ENCODE data around the gene ALPK1. TPM values are rescaled to one million over a fixed set of nuclear protein-coding genes. Genes with fewer than 3 reads are reported as not detected.

Gene ALPK1
- total and polyA plus RNA-seq, 4 experiments from 2014 or later = 3.9 to 18.6 (median 10.2) TPM

DNA sequence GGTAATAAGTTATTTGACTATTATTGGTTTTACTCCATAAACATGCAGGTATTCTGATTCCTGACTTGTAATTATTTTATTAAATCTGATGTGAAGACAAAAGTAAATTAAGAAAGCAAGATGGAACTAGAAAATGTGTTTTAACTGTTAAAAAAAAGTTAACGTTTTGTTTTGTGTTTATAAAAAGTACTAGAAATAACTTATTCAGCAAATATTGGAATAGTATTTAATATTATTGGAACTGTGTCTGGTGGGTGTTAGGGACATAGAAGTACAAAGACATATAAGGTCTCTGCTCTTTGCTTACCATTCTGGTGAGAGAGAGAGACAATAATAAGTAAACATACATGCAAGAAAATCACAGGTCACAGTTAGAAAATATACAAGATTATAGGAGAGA is 27.1 kb upstream of the ALPK1 start:
- H3K36me3 Mint-ChIP-seq = peaks cover 10 to 11% of the 10 kb centered on the region in 2 donors
- Histone ChIP-seq H3K27ac (ENCODE audit: low read depth, low read length) (no peak overlapping the region), H3K27me3 (ENCODE audit: insufficient read depth, low read length) (no peaks in the 10 kb centered on the region), H3K9me3 (ENCODE audit: control insufficient read depth in 1 of 2, low read length in 2 of 2) (no peaks in the 10 kb centered on the region), H3K4me1 (ENCODE audit: insufficient read depth, low read length) (no peaks in the 10 kb centered on the region), H3K4me3 (ENCODE audit: low read length in 2 of 2) (no peak overlapping the region), H3K36me3 (ENCODE audit: insufficient read depth, low read length) (no peaks in the 10 kb centered on the region)
- intact Hi-C loops (cut with micrococcal nuclease) = loop anchor here (2.0 kb wide), 1 partner anchor 15 kb away; the partner anchor contains the start of gene TIFA
- no peaks in the 10 kb centered on the region for H3K27me3 Mint-ChIP-seq
- POLR2A ChIA-PET (ENCODE audit: partially characterized antibody) = interaction anchor here (1.0 to 2.5 kb wide), 2 partner anchors 14 to 16 kb away, joined by 4 to 6 read pairs; partner anchors contain the start of gene TIFA
- CTCF ChIA-PET (ENCODE audit: partially characterized antibody) = no interaction called here
- peaks cover 9 to 31% (median 22%) of the 10 kb centered on the region in 4 donors for H3K4me1 Mint-ChIP-seq
- no peak overlapping the region for H3K4me3 Mint-ChIP-seq
- H3K9me3 Mint-ChIP-seq = no peaks in the 10 kb centered on the region
- H3K27ac Mint-ChIP-seq = no peak overlapping the region
- DNase-seq = no peak

- H3K36me3 Mint-ChIP-seq = peaks cover 16% of the 10 kb centered on the region in 2 donors
- H3K9me3 ChIP-seq (ENCODE audit: control insufficient read depth in 1 of 2, low read length in 2 of 2) = no peaks in the 10 kb centered on the region
- H3K4me1 Mint-ChIP-seq = peaks cover 11 to 34% (median 23%) of the 10 kb centered on the region in 4 donors
- ChIA-PET CTCF (ENCODE audit: partially characterized antibody) (interaction anchor here (1.3 to 1.9 kb wide), 4 partner anchors 9 to 333 kb away, joined by 3 to 5 read pairs (median 4); partner anchors contain the start of gene TIFA), POLR2A (ENCODE audit: partially characterized antibody) (interaction anchor here (1.0 to 2.5 kb wide), 3 partner anchors 13 to 17 kb away, joined by 3 to 6 read pairs (median 4); partner anchors contain the start of gene TIFA)
- no peaks in the 10 kb centered on the region for H3K36me3 ChIP-seq (ENCODE audit: insufficient read depth, low read length)
- peak overlapping the region in 5 of 7 donors; percentile 4 to 45 (median 37) for H3K27ac Mint-ChIP-seq
- no peak overlapping the region for H3K27ac ChIP-seq (ENCODE audit: low read depth, low read length)
- no peak for DNase-seq
- H3K9me3 Mint-ChIP-seq = no peaks in the 10 kb centered on the region
- H3K4me3 Mint-ChIP-seq = no peak overlapping the region
- no peaks in the 10 kb centered on the region for H3K27me3 ChIP-seq (ENCODE audit: insufficient read depth, low read length)
- H3K27me3 Mint-ChIP-seq = no peaks in the 10 kb centered on the region
- intact Hi-C loops (cut with micrococcal nuclease) = loop anchor here (2.0 kb wide), 1 partner anchor 14 kb away; the partner anchor contains the start of gene TIFA
- no peak overlapping the region for H3K4me3 ChIP-seq (ENCODE audit: low read length in 2 of 2)
- H3K4me1 ChIP-seq (ENCODE audit: insufficient read depth, low read length) = no peaks in the 10 kb centered on the region
Measured at GRCh38 chr4:112270640-112271421, 26.3 kb upstream of the ALPK1 start.

DNA sequence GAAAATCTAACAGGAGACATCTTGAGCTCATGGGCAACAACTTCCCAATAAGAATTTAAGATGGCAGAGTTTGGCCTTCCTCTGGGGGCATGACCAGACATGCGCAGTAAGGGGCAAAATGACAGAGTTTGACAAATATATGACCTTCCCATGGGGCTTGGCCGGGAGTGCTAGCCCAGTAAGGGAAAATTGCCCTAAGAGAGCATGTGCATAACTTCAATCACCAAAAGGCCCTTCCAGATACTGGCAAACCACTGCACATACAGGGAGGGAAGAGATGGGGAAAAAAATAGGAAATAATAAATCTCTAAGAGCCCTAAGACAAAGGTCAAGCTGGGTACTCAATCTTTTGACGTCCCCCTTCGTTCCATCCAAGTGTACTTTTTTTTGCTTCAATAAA is 24.9 kb upstream of the ALPK1 start:
- DNase-seq = no peak
- Mint-ChIP-seq H3K27ac (peak overlapping the region in 5 of 7 donors; percentile 9 to 84 (median 23)), H3K4me3 (no peak overlapping the region), H3K27me3 (no peaks in the 10 kb centered on the region), H3K36me3 (peaks cover 22 to 25% of the 10 kb centered on the region in 2 donors), H3K9me3 (no peaks in the 10 kb centered on the region), H3K4me1 (peaks cover 15 to 43% (median 28%) of the 10 kb centered on the region in 4 donors)
- no peaks in the 10 kb centered on the region for H3K4me1 ChIP-seq (ENCODE audit: insufficient read depth, low read length)
- H3K27me3 ChIP-seq (ENCODE audit: insufficient read depth, low read length) = no peaks in the 10 kb centered on the region
- no peaks in the 10 kb centered on the region for H3K9me3 ChIP-seq (ENCODE audit: control insufficient read depth in 1 of 2, low read length in 2 of 2)
- no peaks in the 10 kb centered on the region for H3K36me3 ChIP-seq (ENCODE audit: insufficient read depth, low read length)
- ChIA-PET CTCF (ENCODE audit: partially characterized antibody) (interaction anchor here (1.3 to 1.9 kb wide), 4 partner anchors 8 to 332 kb away, joined by 3 to 5 read pairs (median 4); partner anchors contain the start of gene TIFA), POLR2A (ENCODE audit: partially characterized antibody) (interaction anchor here (2.5 kb wide), 1 partner anchor 14 kb away, joined by 6 read pairs; the partner anchor contains the start of gene TIFA)
- intact Hi-C loops (cut with micrococcal nuclease) = no loop called here
- no peak overlapping the region for H3K4me3 ChIP-seq (ENCODE audit: low read length in 2 of 2)
- H3K27ac ChIP-seq (ENCODE audit: low read depth, low read length) = no peak overlapping the region

DNA sequence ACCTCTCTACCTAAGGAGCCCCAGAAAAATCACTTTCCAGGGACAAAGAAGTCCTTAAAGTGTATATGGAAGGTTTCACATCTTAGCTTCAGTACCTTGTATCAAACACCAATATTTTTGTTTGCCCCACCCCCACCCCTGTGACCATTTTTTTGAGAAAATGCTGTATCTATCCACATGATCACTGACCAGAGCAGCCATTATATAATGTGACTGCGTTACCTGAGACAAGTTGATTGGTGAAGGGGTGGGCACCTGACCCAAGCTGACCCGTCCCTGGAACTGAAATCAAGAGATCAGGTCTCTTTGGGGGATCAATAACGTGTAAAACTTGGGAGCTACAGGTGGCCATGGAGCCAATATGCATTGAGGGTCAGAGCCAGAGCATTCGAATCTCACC is 22.2 kb upstream of the ALPK1 start:
- no peaks in the 10 kb centered on the region for H3K27me3 Mint-ChIP-seq
- peaks cover 22% of the 10 kb centered on the region for H3K4me1 ChIP-seq (ENCODE audit: insufficient read depth, low read length)
- intact Hi-C loops (cut with micrococcal nuclease) = no loop called here
- no peaks in the 10 kb centered on the region for H3K9me3 Mint-ChIP-seq
- H3K27ac ChIP-seq (ENCODE audit: low read depth, low read length) = no peak overlapping the region
- ChIA-PET CTCF (ENCODE audit: partially characterized antibody) (interaction anchor here (0.9 to 1.7 kb wide), 5 partner anchors 9 to 61 kb away, joined by 3 to 4 read pairs (median 3); partner anchors contain the start of gene TIFA), POLR2A (ENCODE audit: partially characterized antibody) (interaction anchor here (1.5 to 2.5 kb wide), 2 partner anchors 9 to 12 kb away, joined by 3 to 12 read pairs; partner anchors contain the start of gene TIFA)
- peaks cover 25 to 70% (median 42%) of the 10 kb centered on the region in 4 donors for H3K4me1 Mint-ChIP-seq
- no peak for DNase-seq
- no peak overlapping the region for H3K4me3 ChIP-seq (ENCODE audit: low read length in 2 of 2)
- H3K36me3 Mint-ChIP-seq = peaks cover 24 to 40% of the 10 kb centered on the region in 2 donors
- peak overlapping the region in 5 of 7 donors; percentile 32 to 78 (median 38) for H3K27ac Mint-ChIP-seq
- H3K9me3 ChIP-seq (ENCODE audit: control insufficient read depth in 1 of 2, low read length in 2 of 2) = no peaks in the 10 kb centered on the region
- H3K36me3 ChIP-seq (ENCODE audit: insufficient read depth, low read length) = no peaks in the 10 kb centered on the region
- H3K4me3 Mint-ChIP-seq = no peak overlapping the region
- no peaks in the 10 kb centered on the region for H3K27me3 ChIP-seq (ENCODE audit: insufficient read depth, low read length)

DNA sequence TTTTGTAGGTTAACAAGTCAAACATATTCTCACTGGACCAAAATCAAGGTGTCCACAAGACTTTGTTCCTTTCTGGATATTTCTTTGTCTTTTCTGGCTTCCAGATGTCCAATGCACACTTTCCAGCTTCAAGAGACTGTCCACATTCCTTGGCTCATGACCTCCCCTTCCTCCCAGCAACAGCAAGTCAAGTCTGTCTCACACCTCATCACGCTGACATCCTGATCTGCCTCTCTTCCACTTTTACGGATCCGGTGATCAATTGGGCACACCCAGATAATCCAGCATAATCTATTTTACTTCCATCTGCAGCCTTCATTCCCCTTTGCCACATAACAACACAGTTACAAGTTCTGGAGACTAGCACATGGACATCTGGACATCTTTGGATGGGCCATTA is 21.1 kb upstream of the ALPK1 start:
- no peaks in the 10 kb centered on the region for H3K36me3 ChIP-seq (ENCODE audit: insufficient read depth, low read length)
- Mint-ChIP-seq H3K4me1 (peaks cover 24 to 77% (median 47%) of the 10 kb centered on the region in 4 donors), H3K4me3 (no peak overlapping the region), H3K9me3 (no peaks in the 10 kb centered on the region), H3K36me3 (peaks cover 24 to 38% of the 10 kb centered on the region in 2 donors), H3K27ac (peak overlapping the region in 3 of 7 donors; percentile 24 to 82 (median 54)), H3K27me3 (no peaks in the 10 kb centered on the region)
- no peak overlapping the region for H3K27ac ChIP-seq (ENCODE audit: low read depth, low read length)
- ChIA-PET CTCF (ENCODE audit: partially characterized antibody) (no interaction called here), POLR2A (ENCODE audit: partially characterized antibody) (interaction anchor here (1.5 to 1.6 kb wide), 2 partner anchors 8 to 11 kb away, joined by 3 to 5 read pairs; no protein-coding TSS in a partner anchor)
- no peaks in the 10 kb centered on the region for H3K9me3 ChIP-seq (ENCODE audit: control insufficient read depth in 1 of 2, low read length in 2 of 2)
- no peaks in the 10 kb centered on the region for H3K27me3 ChIP-seq (ENCODE audit: insufficient read depth, low read length)
- no peak overlapping the region for H3K4me3 ChIP-seq (ENCODE audit: low read length in 2 of 2)
- peaks cover 33% of the 10 kb centered on the region for H3K4me1 ChIP-seq (ENCODE audit: insufficient read depth, low read length)
- intact Hi-C loops (cut with micrococcal nuclease) = loop anchor here (1.0 kb wide), 1 partner anchor 8 kb away; no protein-coding TSS in a partner anchor
- no peak for DNase-seq

- intact Hi-C loops (cut with micrococcal nuclease) = no loop called here
- peaks cover 44% of the 10 kb centered on the region for H3K4me1 ChIP-seq (ENCODE audit: insufficient read depth, low read length)
- DNase-seq = no peak
- H3K27ac Mint-ChIP-seq = peak overlapping the region in 6 of 7 donors; percentile 26 to 81 (median 60)
- H3K36me3 ChIP-seq (ENCODE audit: insufficient read depth, low read length) = no peaks in the 10 kb centered on the region
- H3K9me3 ChIP-seq (ENCODE audit: control insufficient read depth in 1 of 2, low read length in 2 of 2) = no peaks in the 10 kb centered on the region
- ChIA-PET CTCF (ENCODE audit: partially characterized antibody) (interaction anchor here (1.4 kb wide), 1 partner anchor 43 kb away, joined by 3 read pairs; no protein-coding TSS in a partner anchor), POLR2A (ENCODE audit: partially characterized antibody) (interaction anchor here (1.6 kb wide), 1 partner anchor 10 kb away, joined by 5 read pairs; no protein-coding TSS in a partner anchor)
- no peaks in the 10 kb centered on the region for H3K27me3 ChIP-seq (ENCODE audit: insufficient read depth, low read length)
- H3K27ac ChIP-seq (ENCODE audit: low read depth, low read length) = no peak overlapping the region
- H3K27me3 Mint-ChIP-seq = no peaks in the 10 kb centered on the region
- no peak overlapping the region for H3K4me3 ChIP-seq (ENCODE audit: low read length in 2 of 2)
- H3K9me3 Mint-ChIP-seq = no peaks in the 10 kb centered on the region
- H3K36me3 Mint-ChIP-seq = peaks cover 34 to 44% of the 10 kb centered on the region in 2 donors
- peak overlapping the region in 1 of 8 donors; percentile 33 for H3K4me3 Mint-ChIP-seq
- H3K4me1 Mint-ChIP-seq = peaks cover 31 to 78% (median 56%) of the 10 kb centered on the region in 4 donors
Measured at GRCh38 chr4:112277220-112277619, 19.9 kb upstream of the ALPK1 start.
